Left forelimb (tissue), 1 donor: ENCODE measurements around the gene NEU2.
"Not testable (repeated sequence)": the region's sequence is repeated elsewhere in the genome, so short reads cannot be mapped to it uniquely, and the experiment has no call there.

Experiments used
- DNase-seq: peaks from one replicate; pipeline ENCODE4 v3.0.0-alpha.2; 2018; ENCODE audit warnings: low spot score

Gene NEU2

DNA sequence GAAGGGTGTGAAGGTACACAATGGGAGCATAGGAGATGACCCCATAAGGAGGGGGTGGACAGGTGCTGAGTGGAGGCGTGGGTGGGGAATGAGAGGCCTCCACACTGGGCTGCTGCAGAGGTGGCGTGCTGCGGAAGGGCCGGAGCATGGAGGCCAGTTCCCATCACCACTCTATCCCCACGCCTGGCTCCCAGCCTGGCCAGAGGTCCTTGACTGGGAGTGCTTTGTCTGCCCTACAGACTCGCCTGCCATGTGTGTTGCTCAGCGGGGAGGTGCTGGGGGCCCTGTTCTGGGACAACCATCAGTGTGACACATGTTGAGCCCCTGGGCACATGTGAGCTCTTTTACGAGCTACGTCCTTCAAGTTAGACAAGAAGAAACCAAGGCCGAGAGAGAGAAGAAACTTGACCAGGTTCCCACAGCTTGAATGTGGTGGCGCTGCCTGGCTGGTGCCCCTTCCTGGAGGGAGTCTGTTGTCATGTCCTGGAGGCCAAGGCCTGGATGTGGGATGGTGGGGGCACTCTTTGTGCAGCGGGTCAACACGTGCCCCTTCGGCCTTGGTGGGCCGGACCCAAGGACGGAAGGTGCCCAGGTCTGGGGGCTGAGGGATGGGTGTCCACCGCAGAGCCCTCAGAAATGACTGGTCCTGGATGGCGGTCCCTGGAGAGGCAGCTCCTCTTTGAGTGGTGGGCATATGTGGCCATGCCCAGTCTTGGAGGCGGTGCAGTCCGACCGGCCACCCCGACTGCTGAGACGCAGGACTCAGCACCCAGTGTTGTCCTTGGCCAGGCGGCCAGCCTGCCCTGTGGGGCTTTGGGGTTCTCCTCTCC is 26.5 kb downstream of the NEU2 start:
- DNase-seq: peak; percentile 58

DNA sequence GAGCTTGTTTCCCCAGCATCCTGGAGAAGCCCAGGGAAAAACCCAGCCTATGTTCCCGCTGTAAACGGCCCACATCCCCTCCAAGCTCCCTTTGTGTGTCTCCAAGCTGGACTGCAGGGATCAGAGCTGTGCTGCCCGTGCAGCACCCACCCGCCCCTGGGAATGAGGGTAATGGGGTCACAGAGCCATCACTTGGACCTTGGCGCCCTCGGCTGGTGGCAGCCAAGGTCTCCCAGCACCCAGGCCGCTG is 27.0 kb downstream of the NEU2 start:
- DNase-seq: no peak

GRCh38 chr2:233059797-233060500 is 27.5 kb downstream of the NEU2 start, which contains the start of gene INPP5D:
Gene INPP5D, plus strand, starts transcription at chr2:233060342. Its CDS starts 137 bp downstream, at chr2:233060479.
- DNase-seq: peak; percentile 65

DNA sequence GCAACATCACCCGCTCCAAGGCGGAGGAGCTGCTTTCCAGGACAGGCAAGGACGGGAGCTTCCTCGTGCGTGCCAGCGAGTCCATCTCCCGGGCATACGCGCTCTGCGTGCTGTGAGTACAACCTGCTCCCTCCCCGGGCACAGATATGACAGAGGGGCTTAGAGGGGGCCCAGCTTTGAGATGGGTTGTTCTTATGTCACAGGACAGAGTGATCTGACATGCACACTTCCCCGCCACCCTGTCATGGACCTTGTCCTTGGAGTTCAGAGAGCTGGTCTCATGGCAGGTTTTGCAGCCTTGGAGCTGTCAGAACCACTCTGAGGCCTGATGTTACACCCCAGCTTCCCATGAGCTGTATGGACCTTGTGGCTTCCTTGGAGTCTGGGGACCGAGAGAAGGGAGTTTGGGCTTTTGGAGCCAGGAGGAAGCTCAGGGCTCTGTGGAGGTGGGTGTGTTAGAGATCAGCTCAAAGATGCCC is 28.1 kb downstream of the NEU2 start:
- no peak for DNase-seq

DNA sequence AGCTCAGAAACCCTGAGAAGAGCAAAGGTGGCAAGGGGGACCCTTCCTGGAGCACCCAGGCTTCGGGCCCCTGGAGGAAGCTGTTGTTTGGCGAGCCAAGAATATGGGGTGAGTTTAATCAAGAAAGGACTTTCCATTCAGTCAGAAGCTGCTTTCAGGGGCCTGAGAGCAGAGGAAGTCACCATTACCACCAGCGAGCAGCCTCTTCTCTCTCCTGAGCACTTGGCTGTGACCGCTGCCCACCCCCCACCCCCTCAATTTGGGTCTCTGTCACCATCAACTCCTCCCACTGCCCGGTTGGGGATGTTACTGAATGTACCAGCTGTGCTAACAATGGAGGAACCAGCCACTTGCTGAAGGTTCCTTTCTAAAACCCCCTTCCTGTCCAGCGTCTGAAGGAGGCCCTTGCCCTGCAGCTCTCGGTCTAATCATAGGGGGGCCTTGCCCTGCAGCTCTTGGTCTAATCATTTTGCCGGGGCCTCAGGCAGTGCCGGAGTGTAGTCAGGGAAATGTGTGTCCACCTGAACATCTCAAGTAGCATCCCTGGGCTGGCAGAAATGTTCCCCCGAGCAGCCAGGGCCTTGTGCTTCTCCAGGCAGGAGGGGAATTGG is 28.6 kb downstream of the NEU2 start:
- DNase-seq: peak; percentile 41

GRCh38 chr2:233061591-233062450 is 29.3 kb downstream of the NEU2 start:
- DNase-seq: peak; percentile 60

- DNase-seq: peak; percentile 18
Measured at GRCh38 chr2:233062451-233062850, 30.0 kb downstream of the NEU2 start.

DNA sequence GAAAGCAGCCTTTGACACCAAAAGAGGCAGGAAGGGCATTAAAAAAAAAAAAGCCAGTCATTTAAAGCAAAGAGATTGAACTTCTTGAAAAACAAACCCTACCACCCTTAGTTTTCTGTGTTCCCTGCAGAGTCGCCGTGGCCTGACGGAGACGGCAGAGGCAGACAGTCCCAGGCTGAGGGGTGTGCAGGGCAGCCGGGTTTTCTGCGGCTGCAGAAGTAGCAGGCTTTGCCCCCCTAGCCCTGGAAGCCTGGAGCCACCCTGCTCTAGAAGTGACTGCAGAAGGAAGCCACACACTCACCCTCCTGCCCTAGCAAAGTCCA is 30.4 kb downstream of the NEU2 start:
- no peak for DNase-seq

- peak; percentile 54 for DNase-seq
Measured at GRCh38 chr2:233063269-233063975, 30.9 kb downstream of the NEU2 start.

- peak; percentile 67 for DNase-seq
Measured at GRCh38 chr2:233063976-233064411, 31.5 kb downstream of the NEU2 start.

DNA sequence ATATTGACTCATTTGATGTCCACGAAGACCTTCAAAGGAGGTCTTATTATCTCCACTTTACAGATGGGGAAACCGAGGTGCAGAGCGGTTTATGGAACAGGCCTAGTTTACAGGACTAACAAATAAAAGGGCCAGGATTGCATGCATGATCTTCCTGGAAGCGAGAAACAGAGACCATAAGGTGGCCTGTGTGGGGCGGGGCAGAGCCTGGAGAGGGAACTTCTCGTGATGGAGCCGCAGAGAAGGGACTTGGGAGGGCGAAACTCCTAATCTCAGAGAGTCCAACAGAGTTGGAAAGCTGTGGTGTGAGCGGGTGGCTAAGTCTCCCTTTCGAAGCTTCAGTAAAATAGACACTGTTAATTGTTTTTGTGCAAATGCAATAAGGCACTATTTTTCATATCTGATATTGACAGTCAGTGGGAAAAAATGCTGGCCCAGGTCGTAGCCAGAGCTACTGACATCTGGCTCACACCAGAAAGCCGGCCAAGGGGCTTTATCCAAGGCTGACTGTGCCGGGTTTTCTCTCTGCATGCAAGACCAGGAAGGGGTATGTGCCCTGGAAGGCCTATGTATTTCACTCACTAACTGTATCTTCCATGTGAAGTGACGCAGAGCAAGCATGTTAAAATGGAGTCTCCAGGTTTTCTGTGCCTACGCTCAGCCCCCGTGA is 32.2 kb downstream of the NEU2 start:
- DNase-seq: no peak

DNA sequence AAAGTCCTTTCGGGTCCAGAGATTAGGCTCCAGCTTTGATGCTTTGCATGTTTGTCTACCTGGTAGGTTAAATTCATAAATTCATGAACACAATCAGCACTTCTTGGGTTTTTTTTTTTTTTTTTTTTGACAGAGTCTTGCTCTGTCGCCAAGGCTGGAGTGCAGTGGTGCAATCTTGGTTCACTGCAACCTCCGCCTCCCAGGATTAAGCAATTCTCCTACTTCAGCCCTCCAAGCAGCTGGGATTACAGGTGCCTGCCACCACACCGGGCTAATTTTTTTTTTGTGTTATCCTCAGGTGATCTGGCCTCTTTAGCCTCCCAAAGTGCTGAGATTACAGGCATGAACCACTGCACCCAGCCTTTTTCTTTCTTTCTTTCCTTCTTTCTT is 32.7 kb downstream of the NEU2 start:
- DNase-seq: not testable (repeated sequence)

DNA sequence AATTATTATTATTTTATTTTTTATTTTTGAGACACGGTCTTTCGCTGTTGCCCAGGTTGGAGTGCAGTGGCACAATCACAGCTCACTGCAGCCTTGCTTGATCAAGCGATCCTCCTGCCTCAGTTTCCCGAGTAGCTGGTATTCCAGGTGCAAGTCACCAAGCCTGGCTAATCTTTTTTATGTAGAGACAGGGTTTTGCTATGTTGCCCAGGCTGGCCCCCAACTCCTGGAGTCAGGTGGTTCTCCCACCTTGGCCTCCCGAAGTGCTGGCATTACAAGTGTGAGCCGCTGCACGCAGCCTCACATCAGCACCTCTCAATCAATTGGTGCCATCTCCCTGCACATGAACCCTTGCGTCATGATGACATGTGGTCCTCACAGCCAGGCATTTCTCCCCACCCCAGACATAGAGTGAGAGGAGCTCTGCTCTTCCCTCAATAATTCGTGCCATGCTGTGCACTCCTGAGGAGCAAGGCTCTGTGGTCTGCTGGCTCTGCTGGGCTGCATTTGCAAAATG is 33.5 kb downstream of the NEU2 start:
- DNase-seq: no peak

DNA sequence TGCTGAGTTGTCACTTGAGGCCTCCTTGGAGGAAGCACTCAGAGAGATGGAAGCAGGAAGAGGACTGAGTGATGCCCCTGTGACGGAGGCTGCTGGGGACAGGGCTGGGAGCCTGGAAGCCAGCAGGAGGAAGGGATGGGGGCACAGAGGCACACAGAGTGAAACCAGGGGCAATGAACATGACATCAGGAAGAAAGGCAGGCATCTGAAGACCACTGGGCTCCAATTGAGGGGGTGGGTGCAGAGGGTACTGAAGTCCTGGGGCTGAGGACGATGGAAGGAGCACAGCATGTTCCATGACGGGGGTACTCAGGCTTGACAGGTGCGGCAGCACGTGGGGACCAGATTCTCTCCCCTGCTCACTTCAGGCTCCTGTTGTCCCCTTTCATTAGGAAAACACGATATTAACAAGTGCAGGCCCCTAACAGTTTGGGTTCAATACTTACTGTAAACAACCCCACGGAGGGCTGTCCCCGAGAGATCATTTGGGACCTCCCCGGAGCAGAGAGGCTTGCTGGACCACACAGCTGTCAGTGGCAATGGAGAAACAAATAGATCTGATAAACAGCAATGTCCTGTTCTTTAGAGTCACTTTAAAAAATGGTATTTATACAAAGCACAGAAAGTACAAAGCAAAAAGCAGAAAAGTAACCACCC is 36.4 kb downstream of the NEU2 start:
- DNase-seq: no peak

- DNase-seq: peak; percentile 23
Measured at GRCh38 chr2:233072838-233073237, 40.4 kb downstream of the NEU2 start.

DNA sequence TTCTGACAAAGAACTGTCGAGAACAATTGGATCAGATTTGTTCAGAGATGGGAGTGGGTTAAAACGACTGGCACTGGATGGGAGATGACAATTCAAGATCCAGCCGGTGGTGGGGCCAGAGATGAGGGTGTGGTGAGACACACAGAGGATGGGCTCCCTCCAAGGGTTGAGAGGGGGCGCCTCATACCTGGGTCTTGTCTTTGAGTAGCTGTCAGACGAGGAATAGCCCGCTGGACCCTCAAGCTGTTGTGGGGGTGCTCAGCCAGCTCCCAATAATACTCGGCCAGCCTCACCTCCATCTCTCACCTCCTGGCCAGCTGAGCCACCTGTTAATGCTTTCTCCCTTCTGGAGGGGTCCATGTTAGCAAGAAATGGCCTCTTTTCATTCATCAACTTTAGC is 41.6 kb downstream of the NEU2 start:
- DNase-seq: peak; percentile 50

- peak; percentile 30 for DNase-seq
Measured at GRCh38 chr2:233075141-233075965, 42.9 kb downstream of the NEU2 start.

- DNase-seq: peak; percentile 25
Measured at GRCh38 chr2:233075966-233076339, 43.5 kb downstream of the NEU2 start.

DNA sequence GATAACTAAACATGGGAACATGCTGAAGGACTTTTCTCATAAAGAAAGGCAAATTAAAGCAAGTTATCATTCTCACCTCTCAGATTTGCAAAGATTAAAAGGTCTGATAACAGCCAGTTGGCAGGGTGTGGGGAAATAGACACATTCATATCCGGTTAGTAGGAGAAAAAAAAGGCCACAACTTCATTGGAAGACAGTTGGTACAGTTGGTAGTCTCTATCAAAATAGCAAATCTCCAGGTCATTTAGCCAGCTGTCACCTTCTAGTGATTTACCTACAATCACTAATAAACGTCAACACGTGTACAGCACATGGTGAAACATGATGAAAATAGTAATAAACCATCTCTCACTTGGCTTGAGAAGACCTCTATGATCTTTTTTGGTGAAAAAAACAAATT is 44.3 kb downstream of the NEU2 start:
- no peak for DNase-seq
